ENCODE data around the gene SSUH2.
"Not testable (repeated sequence)": the region's sequence is repeated elsewhere in the genome, so short reads cannot be mapped to it uniquely, and the experiment has no call there.

SSUH2 gene

GRCh38 chr3:8658306-8659212 is 14.0 kb upstream of the SSUH2 start:
- peak; percentile 71 for DNase-seq

GRCh38 chr3:8657804-8658305 is 13.3 kb upstream of the SSUH2 start:
- no peak for DNase-seq

DNA sequence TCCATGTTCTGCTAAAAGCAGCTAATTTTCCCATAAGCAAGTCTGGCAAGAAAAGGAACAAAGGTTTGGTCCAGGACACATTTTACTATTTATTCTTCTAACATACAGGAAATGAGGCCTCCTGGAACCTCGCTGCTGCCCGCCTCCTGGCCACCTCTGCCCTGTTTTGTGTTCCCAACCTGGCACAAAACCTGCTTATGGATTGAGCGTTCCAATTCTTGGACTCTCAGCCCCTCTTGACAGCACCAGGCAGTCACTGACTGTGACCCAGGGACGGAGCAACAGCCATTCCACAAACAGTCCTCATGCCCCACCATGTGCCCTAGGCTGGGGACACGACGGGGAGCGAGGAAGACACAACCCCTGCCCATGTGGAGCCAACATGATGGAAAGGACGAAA is 11.6 kb upstream of the SSUH2 start:
- DNase-seq = no peak

- no peak for DNase-seq
Observed at GRCh38 chr3:8655387-8655835, 10.8 kb upstream of the SSUH2 start.

- not testable (repeated sequence) for DNase-seq
Observed at GRCh38 chr3:8654572-8655329, 10.2 kb upstream of the SSUH2 start.

DNA sequence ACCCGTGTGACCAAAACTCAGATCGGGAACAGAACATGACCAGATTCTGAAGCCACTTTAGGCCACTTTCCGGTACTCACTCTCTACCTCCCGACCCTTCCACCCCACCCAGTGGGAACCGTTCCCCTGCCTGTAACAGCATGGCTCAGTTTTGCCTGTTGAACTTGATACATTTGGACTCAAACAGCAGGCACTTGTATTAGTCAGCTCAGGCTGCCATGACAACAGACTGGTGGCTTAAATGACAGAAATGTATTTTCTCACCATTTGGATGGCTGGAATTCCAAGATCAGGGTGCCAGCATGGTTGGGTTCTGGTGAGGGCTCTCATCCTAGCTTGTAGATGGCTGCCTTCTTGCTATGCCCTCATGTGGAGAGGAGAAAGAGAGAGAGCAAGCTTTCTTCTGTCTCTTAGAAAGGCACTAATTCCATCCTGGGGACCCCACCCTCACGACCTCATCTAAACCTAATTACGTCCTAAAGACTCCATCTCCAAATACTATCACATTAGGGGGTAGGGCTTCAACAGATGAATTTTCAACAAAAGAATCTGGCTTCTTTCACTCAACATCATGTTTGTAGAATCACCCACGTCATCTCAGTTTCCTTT is 9.3 kb upstream of the SSUH2 start:
- no peak for DNase-seq

DNA sequence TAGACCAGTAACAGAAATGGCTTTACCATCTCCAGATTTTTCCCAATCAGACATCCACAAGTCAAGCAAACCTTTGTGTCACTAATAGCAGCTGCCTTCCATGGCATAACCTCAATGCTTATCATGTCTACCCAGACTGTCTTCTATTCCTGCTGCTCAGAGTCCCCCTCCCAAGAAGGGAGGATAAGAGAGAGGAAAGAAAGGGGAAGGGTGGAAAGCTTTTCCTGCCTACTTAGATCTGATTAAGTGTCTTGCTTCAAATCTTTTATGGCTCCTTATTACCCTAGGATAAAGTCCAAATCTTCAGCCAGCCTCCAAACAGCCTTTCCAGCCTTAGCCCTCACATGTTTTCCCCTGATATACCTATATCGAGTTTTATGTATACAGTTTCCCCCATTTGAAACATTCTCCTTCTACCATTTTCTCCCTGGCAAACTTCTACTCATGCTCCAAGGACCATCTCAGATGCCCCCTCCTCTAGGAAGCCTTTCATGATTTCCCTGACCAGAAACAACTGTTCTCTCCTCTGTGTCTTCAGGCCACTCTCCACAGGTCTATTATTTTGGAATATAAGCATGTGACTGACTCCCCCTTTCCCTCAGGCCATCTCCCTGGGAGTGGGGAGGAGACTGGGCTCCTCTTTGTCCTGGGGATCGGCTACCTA is 7.9 kb upstream of the SSUH2 start:
- DNase-seq = no peak

- DNase-seq = no peak
Observed at GRCh38 chr3:8651418-8652323, 7.1 kb upstream of the SSUH2 start.

- DNase-seq = no peak
Observed at GRCh38 chr3:8650583-8651416, 6.2 kb upstream of the SSUH2 start.

- no peak for DNase-seq
Observed at GRCh38 chr3:8649757-8650156, 5.2 kb upstream of the SSUH2 start.

- no peak for DNase-seq
Observed at GRCh38 chr3:8648909-8649741, 4.5 kb upstream of the SSUH2 start.

GRCh38 chr3:8647137-8647985 is 2.8 kb upstream of the SSUH2 start:
- DNase-seq = no peak

DNA sequence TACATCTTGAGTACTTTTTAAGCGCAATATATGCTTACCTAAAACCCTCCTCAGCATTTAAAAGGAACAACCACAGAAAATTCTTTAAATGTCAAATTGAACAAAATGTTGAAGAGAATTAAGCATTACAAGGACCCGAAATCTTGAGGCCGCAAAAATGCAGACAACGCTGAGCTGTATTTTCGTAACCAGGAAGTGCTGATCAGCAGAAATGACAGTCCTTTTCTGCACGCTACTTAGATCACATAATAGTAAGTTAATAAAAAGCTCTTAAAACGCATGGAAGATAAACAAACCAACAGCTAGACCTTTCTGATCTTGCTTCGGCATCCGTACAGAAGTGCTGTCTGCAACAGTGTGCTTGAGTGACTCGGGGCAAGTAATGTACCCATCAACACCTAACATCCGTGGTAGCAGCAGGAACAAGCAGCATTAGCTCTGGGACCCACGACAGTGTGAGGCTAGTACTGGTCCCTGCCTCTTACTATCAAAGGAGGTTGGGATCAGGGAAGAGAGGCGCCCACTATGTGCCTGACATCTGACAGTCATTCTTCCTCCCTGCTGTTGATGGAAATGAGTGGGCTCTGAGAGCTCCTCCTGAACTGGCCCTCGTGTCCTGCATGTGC is 1.8 kb upstream of the SSUH2 start:
- no peak for DNase-seq

DNA sequence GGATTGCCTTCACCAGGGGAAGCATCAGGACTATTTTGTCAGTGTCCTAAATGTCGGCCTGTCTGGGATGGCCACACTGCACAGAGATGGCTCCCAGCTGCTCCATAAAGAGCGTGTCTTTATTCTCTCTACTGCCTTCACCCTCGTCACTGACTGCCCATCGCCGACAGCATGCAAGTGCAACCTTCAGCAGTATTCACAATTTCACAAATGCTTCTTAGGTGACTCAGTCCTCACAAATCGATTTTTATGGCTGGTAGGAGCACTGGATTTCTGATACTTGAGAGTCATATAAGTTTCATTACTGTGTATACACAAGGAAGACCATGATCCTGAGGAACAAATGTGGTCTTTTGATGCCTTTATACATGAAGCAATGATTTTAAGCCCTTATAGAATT is 1.1 kb upstream of the SSUH2 start:
- DNase-seq = no peak

- DNase-seq = no peak
Observed at GRCh38 chr3:8643693-8644365, 769 bp downstream of the SSUH2 start.

- no peak for DNase-seq
Observed at GRCh38 chr3:8642001-8642400, 2.6 kb downstream of the SSUH2 start.

- no peak for DNase-seq
Observed at GRCh38 chr3:8641472-8641871, 3.1 kb downstream of the SSUH2 start.

GRCh38 chr3:8640223-8640622 is 4.4 kb downstream of the SSUH2 start:
- DNase-seq = no peak

Data from CD4-positive, alpha-beta T cell treated with Interleukin-15 for 1 hour (primary cell).